Esophagus squamous epithelium (tissue), 4 donors: ENCODE measurements around the gene HK2.

ENCODE experiments used
- POLR2A ChIP-seq, 4 donors: fragments of 450-650 bp; IDR thresholded peaks; one replicate each; pipeline ENCODE4 v1.6.1; 2017; ENCODE audit warnings: antibody characterized with exemption in 4 of 4, mild to moderate bottlenecking in 4 of 4, moderate library complexity in 3 of 4
- TF ChIP-seq, protein P1 (sequence below), 6 experiments: fragments of 450-650 bp in 4 of 6; fragments of 200-600 bp in 2 of 6; sonication (generic) in 2 of 6; IDR thresholded peaks; one replicate each; pipeline ENCODE4 v1.5.1; 2016 to 2019; ENCODE audit warnings: antibody characterized with exemption in 6 of 6, mild to moderate bottlenecking in 4 of 6, moderate library complexity in 4 of 6

DNA sequence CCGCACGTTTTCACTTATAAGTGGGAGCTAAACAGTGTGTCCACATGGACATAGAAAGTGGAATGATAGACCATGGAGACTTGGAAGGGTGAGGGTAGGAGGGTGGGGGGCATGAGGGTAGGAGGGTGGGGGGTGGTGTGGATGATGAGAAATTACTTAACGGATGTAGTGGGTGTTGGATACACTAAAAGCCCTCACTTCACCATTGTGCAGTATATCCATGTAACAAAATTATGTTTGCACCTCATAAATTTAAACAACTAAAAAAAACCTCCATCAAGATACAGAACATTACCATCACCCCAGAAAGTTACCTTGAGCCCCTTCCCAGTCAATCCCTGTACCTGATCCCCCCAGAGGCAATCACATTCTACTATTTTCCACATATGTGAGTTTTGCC, 26.2 kb downstream of the HK2 start:
- TF ChIP-seq, protein P1, sequence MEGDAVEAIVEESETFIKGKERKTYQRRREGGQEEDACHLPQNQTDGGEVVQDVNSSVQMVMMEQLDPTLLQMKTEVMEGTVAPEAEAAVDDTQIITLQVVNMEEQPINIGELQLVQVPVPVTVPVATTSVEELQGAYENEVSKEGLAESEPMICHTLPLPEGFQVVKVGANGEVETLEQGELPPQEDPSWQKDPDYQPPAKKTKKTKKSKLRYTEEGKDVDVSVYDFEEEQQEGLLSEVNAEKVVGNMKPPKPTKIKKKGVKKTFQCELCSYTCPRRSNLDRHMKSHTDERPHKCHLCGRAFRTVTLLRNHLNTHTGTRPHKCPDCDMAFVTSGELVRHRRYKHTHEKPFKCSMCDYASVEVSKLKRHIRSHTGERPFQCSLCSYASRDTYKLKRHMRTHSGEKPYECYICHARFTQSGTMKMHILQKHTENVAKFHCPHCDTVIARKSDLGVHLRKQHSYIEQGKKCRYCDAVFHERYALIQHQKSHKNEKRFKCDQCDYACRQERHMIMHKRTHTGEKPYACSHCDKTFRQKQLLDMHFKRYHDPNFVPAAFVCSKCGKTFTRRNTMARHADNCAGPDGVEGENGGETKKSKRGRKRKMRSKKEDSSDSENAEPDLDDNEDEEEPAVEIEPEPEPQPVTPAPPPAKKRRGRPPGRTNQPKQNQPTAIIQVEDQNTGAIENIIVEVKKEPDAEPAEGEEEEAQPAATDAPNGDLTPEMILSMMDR (IDR thresholded peaks at IDR 0.05): no peak
- no peak for TF ChIP-seq POLR2A (IDR thresholded peaks at IDR 0.05)
